Measurements from ENCODE around the gene HMCN2. TPM values are rescaled to one million over a fixed set of nuclear protein-coding genes. Genes with fewer than 3 reads are reported as not detected.

Gene HMCN2
- total RNA-seq, 1 donor from 2014 or later: 0.15 TPM

GRCh38 chr9:130311408-130312140 lies 46.0 kb downstream of the HMCN2 start:
- H3K9ac ChIP-seq: no peak overlapping the region
- no peak for DNase-seq (ENCODE audit: low spot score)
- no peaks in the 10 kb centered on the region for H4K20me1 ChIP-seq (ENCODE audit: low read depth)
- no peak overlapping the region for H3K4me2 ChIP-seq
- H3K4me1 ChIP-seq: no peaks in the 10 kb centered on the region
- H3F3A ChIP-seq (ENCODE audit: low read depth): no peaks in the 10 kb centered on the region
- H3K36me3 ChIP-seq: no peaks in the 10 kb centered on the region
- no peaks in the 10 kb centered on the region for H3K27me3 ChIP-seq
- Mint-ChIP-seq H3K4me1 (no peaks in the 10 kb centered on the region), H3K9me3 (no peaks in the 10 kb centered on the region), H3K36me3 (no peaks in the 10 kb centered on the region), H3K4me3 (no peak overlapping the region), H3K27me3 (ENCODE audit: insufficient read depth, low read depth) (peaks cover 11% of the 10 kb centered on the region), H3K27ac (no peak overlapping the region)
- H3K79me2 ChIP-seq (ENCODE audit: low read depth): no peaks in the 10 kb centered on the region
- no peaks in the 10 kb centered on the region for H3K9me3 ChIP-seq (ENCODE audit: low read depth)
- no peak overlapping the region for H2AFZ ChIP-seq (replicated peaks)
- no peak for TF ChIP-seq CTCF (IDR thresholded peaks at IDR 0.05)
- TF ChIP-seq EZH2 (IDR thresholded peaks at IDR 0.05): no peak
- no peak for TF ChIP-seq EZH2phosphoT487 (IDR thresholded peaks at IDR 0.05)
- no peak overlapping the region for H3K27ac ChIP-seq
- H3K4me3 ChIP-seq: no peak overlapping the region

- Histone ChIP-seq H3K79me2 (ENCODE audit: low read depth) (no peaks in the 10 kb centered on the region), H3K36me3 (no peaks in the 10 kb centered on the region), H3K4me1 (peaks cover 12% of the 10 kb centered on the region), H3K27ac (no peak overlapping the region), H2AFZ (replicated peaks) (no peak overlapping the region), H3K4me2 (no peak overlapping the region), H3K27me3 (no peaks in the 10 kb centered on the region), H3K9ac (no peak overlapping the region), H4K20me1 (ENCODE audit: low read depth) (no peaks in the 10 kb centered on the region), H3K9me3 (ENCODE audit: low read depth) (no peaks in the 10 kb centered on the region), H3K4me3 (no peak overlapping the region), H3F3A (ENCODE audit: low read depth) (peaks cover 4% of the 10 kb centered on the region)
- Mint-ChIP-seq H3K9me3 (no peaks in the 10 kb centered on the region), H3K4me1 (peaks cover 14% of the 10 kb centered on the region), H3K36me3 (no peaks in the 10 kb centered on the region), H3K27ac (no peak overlapping the region), H3K4me3 (no peak overlapping the region), H3K27me3 (ENCODE audit: insufficient read depth, low read depth) (peaks cover 15% of the 10 kb centered on the region)
- no peak for DNase-seq (ENCODE audit: low spot score)
- TF ChIP-seq CTCF (IDR thresholded peaks at IDR 0.05): no peak
- TF ChIP-seq EZH2 (IDR thresholded peaks at IDR 0.05): no peak
- no peak for TF ChIP-seq EZH2phosphoT487 (IDR thresholded peaks at IDR 0.05)
Measured at GRCh38 chr9:130313103-130313858, 47.7 kb downstream of the HMCN2 start.

- no peak overlapping the region for H3K27ac Mint-ChIP-seq
- no peak overlapping the region for H3K4me3 ChIP-seq
- H3K36me3 ChIP-seq: no peaks in the 10 kb centered on the region
- peaks cover 7% of the 10 kb centered on the region for H3F3A ChIP-seq (ENCODE audit: low read depth)
- peaks cover 23% of the 10 kb centered on the region for H3K4me1 ChIP-seq
- no peaks in the 10 kb centered on the region for H3K27me3 ChIP-seq
- no peaks in the 10 kb centered on the region for H3K9me3 Mint-ChIP-seq
- H3K27ac ChIP-seq: no peak overlapping the region
- no peaks in the 10 kb centered on the region for H3K9me3 ChIP-seq (ENCODE audit: low read depth)
- no peak for DNase-seq (ENCODE audit: low spot score)
- H3K79me2 ChIP-seq (ENCODE audit: low read depth): no peaks in the 10 kb centered on the region
- H3K27me3 Mint-ChIP-seq (ENCODE audit: insufficient read depth, low read depth): peaks cover 19% of the 10 kb centered on the region
- no peak overlapping the region for H3K4me2 ChIP-seq
- no peaks in the 10 kb centered on the region for H3K36me3 Mint-ChIP-seq
- H3K4me1 Mint-ChIP-seq: peaks cover 23% of the 10 kb centered on the region
- no peak overlapping the region for H2AFZ ChIP-seq (replicated peaks)
- H4K20me1 ChIP-seq (ENCODE audit: low read depth): no peaks in the 10 kb centered on the region
- H3K9ac ChIP-seq: no peak overlapping the region
- TF ChIP-seq EZH2 (IDR thresholded peaks at IDR 0.05) (no peak), EZH2phosphoT487 (IDR thresholded peaks at IDR 0.05) (no peak)
- no peak overlapping the region for H3K4me3 Mint-ChIP-seq
Measured at GRCh38 chr9:130315446-130316226, 50.1 kb downstream of the HMCN2 start.

Measured in neural progenitor cell (in vitro differentiated cells).